ENCODE data around the gene RAB33B. TPM values are rescaled to one million over a fixed set of nuclear protein-coding genes. Genes with fewer than 3 reads are reported as not detected.

The RAB33B gene
- total and polyA plus RNA-seq, 10 of the 15 experiments (the other 5 are each of a cell fraction or from before 2014, with no cell fraction given) = 3.2 to 10.7 (median 7.5) TPM

GRCh38 chr4:139501527-139501926 is 47.6 kb downstream of the RAB33B start:
- no peak overlapping the region for H3K4me3 ChIP-seq
- ChIA-PET POLR2A (no interaction called here), RAD21 (ENCODE audit: unreplicated experiment) (no interaction called here), SMC1A (ENCODE audit: uncharacterized antibody, unreplicated experiment) (interaction anchor here (0.7 kb wide), 1 partner anchor 26 kb away, joined by 3 read pairs; no protein-coding TSS in a partner anchor), CTCF (interaction anchor here (0.9 to 2.8 kb wide), 3 partner anchors 8 to 85 kb away, joined by 3 to 22 read pairs (median 4); no protein-coding TSS in a partner anchor)
- no TSS peak for BruUV-seq (replicated peaks)
- no peak overlapping the region for H3K4me2 ChIP-seq (ENCODE audit: control insufficient read depth, insufficient read depth)
- no peak for ATAC-seq
- H3K79me2 ChIP-seq (ENCODE audit: control insufficient read depth, insufficient read depth, low read length) = no peaks in the 10 kb centered on the region
- in situ Hi-C loops (cut with MboI) = no loop called here
- no peak overlapping the region for H2AFZ ChIP-seq (ENCODE audit: control insufficient read depth, low read depth, low read length)
- DNase-seq (ENCODE audit: low read depth, low spot score) = no peak
- no peaks in the 10 kb centered on the region for H3K4me1 ChIP-seq (ENCODE audit: control insufficient read depth, insufficient read depth, low read length)
- no peaks in the 10 kb centered on the region for H4K20me1 ChIP-seq (ENCODE audit: control insufficient read depth, insufficient read depth)
- no peaks in the 10 kb centered on the region for H3K9me3 ChIP-seq (replicated peaks; ENCODE audit: control insufficient read depth, insufficient read depth, low read length)
- 43% methylated on average over 6 of the region's 6 CpGs for WGBS (ENCODE audit: insufficient coverage, insufficient replicate concordance, low lambda C conversion rate, missing lambda C conversion rate)
- intact Hi-C loops (cut with micrococcal nuclease; ENCODE audit: unreplicated experiment) = no loop called here
- no peak overlapping the region for H3K27ac ChIP-seq (ENCODE audit: control insufficient read depth, insufficient read depth)
- H3K9ac ChIP-seq (ENCODE audit: control insufficient read depth, insufficient read depth, low read length) = no peak overlapping the region
- no peaks in the 10 kb centered on the region for H3K27me3 ChIP-seq (replicated peaks in 1 of 2; ENCODE audit: control insufficient read depth in 2 of 2, insufficient read depth in 2 of 2, low read length in 1 of 2)
- H3K36me3 ChIP-seq (ENCODE audit: control insufficient read depth in 2 of 2, insufficient read depth in 2 of 2, low read length in 1 of 2) = no peaks in the 10 kb centered on the region
- FAIRE-seq = no peak
- TF ChIP-seq POLR2AphosphoS5 (IDR thresholded peaks at IDR 0.05; ENCODE audit: low read length) = no peak
- TF ChIP-seq POU2F2 (IDR thresholded peaks at IDR 0.05; ENCODE audit: borderline replicate concordance, low read depth, low read length) = no peak
- no peak for TF ChIP-seq CBFB (IDR thresholded peaks at IDR 0.05; ENCODE audit: low read depth)
- TF ChIP-seq POLR2AphosphoS2 (IDR thresholded peaks at IDR 0.05; ENCODE audit: low read depth, low read length) = no peak
- no peak for TF ChIP-seq SKIL (IDR thresholded peaks at IDR 0.05; ENCODE audit: low read depth, poor library complexity, severe bottlenecking)
- TF ChIP-seq MLLT1 (IDR thresholded peaks at IDR 0.05) = no peak
- no peak for TF ChIP-seq IRF3 (IDR thresholded peaks at IDR 0.05)
- TF ChIP-seq BCL11A (IDR thresholded peaks at IDR 0.05; ENCODE audit: low read depth, low read length) = no peak
- no peak for TF ChIP-seq DPF2 (IDR thresholded peaks at IDR 0.05)
- no peak for TF ChIP-seq IRF5 (IDR thresholded peaks at IDR 0.05; ENCODE audit: borderline replicate concordance)
- TF ChIP-seq REST (IDR thresholded peaks at IDR 0.05; ENCODE audit: low read depth, low read length) = no peak
- no peak for TF ChIP-seq RFX5 (IDR thresholded peaks at IDR 0.05; ENCODE audit: low read depth, low read length)
- no peak for TF ChIP-seq IKZF2 (IDR thresholded peaks at IDR 0.05)

All from GM12878 (cell line).